HepG2 (cell line): ENCODE measurements around the gene HEPHL1. TPM values are rescaled to one million over a fixed set of nuclear protein-coding genes. Genes with fewer than 3 reads are reported as not detected.

Experiments
- ATF7-NPFF ChIP-seq: sonication (generic); formaldehyde crosslinking; IDR thresholded peaks from 2 replicates; pipeline ENCODE4 v1.8.1; 2023; ENCODE audit warnings: mild to moderate bottlenecking, low read depth, missing genetic modification reagents, moderate library complexity
- CBX5 ChIP-seq: sonication (generic); formaldehyde crosslinking; IDR thresholded peaks from 2 replicates; pipeline ENCODE4 v1.4.0; 2020; ENCODE audit warnings: missing genetic modification reagents, borderline replicate concordance
- CHD2 ChIP-seq: IDR thresholded peaks from 2 replicates; pipeline ENCODE4 v1.6.1; 2011; ENCODE audit warnings: low read depth, low read length, improper control_type of control experiment
- ESRRA ChIP-seq: sonication (generic); formaldehyde crosslinking; IDR thresholded peaks from 2 replicates; pipeline ENCODE4 v1.5.1; 2020; ENCODE audit warnings: mild to moderate bottlenecking, low read depth, missing genetic modification reagents
- MED13 ChIP-seq: sonication (generic); formaldehyde crosslinking; IDR thresholded peaks from 2 replicates; pipeline ENCODE4 v1.5.0; 2020; ENCODE audit warnings: missing genetic modification reagents
- TP53 ChIP-seq: sonication (generic); formaldehyde crosslinking; conservative IDR thresholded peaks from 2 replicates; pipeline ENCODE4 v1.4.0; 2020; ENCODE audit warnings: missing genetic modification reagents
- ZNF256 ChIP-seq: sonication (generic); formaldehyde crosslinking; conservative IDR thresholded peaks from 2 replicates; pipeline ENCODE4 v1.4.0; 2020; ENCODE audit warnings: missing genetic modification reagents
- ZNF496 ChIP-seq: sonication (generic); formaldehyde crosslinking; IDR thresholded peaks from 2 replicates; pipeline ENCODE4 v1.8.1; 2023; ENCODE audit warnings: mild to moderate bottlenecking, moderate library complexity, missing genetic modification reagents; ENCODE audit not compliant: insufficient replicate concordance
- ZNF775 ChIP-seq: sonication (generic); formaldehyde crosslinking; IDR thresholded peaks from 2 replicates; pipeline ENCODE4 v1.4.0; 2020; ENCODE audit warnings: missing genetic modification reagents, mild to moderate bottlenecking, moderate library complexity, borderline replicate concordance
- polyA plus RNA-seq, 8 experiments: library from polyadenylated mRNA; depleted of rRNA in 3 of 8; stranded (reverse) in 7 of 8; unstranded in 1 of 8; fragments of >200 nt; fragmentation: Illumina TruSeq in 4 of 8; extraction: Trizol in 4 of 8; gene quantifications; 2 replicates each; pipeline versions ENCODE4 v1.2.1 to v1.2.3, GENCODE V29; 2011 to 2016; ENCODE audit warnings: low read depth in 4 of 8, missing spikeins in 1 of 8, mixed read lengths in 1 of 8; ENCODE audit not compliant: insufficient read depth in 1 of 8
- total RNA-seq, 5 experiments: library from RNA; depleted of rRNA; stranded (reverse); fragments of >200 nt; fragmentation: Illumina TruSeq; extraction: Trizol; gene quantifications; 2 replicates each; pipeline ENCODE4 v1.2.3, GENCODE V29; 2016; ENCODE audit warnings: low read depth in 1 of 5
- TF ChIP-seq, protein P1 (sequence below): IDR thresholded peaks from 2 replicates; pipeline ENCODE4 v1.6.1; 2012; ENCODE audit warnings: low read depth, low read length, improper control_type of control experiment
- TF ChIP-seq, protein P2 (sequence below): sonication (generic); formaldehyde crosslinking; conservative IDR thresholded peaks from 2 replicates; pipeline ENCODE4 v1.8.0; 2022; ENCODE audit warnings: low read depth, missing genetic modification reagents
- TF ChIP-seq, protein P3 (sequence below): sonication (generic); formaldehyde crosslinking; IDR thresholded peaks from 2 replicates; pipeline ENCODE4 v1.4.0; 2020; ENCODE audit warnings: missing genetic modification reagents
- TF ChIP-seq, protein P4 (sequence below): IDR thresholded peaks from 2 replicates; pipeline ENCODE4 v1.6.1; 2016; ENCODE audit warnings: missing compliant biosample characterization, missing genetic modification reagents, borderline replicate concordance
- TF ChIP-seq, protein P5 (sequence below): sonication (generic); formaldehyde crosslinking; IDR thresholded peaks from 2 replicates; pipeline ENCODE4 v1.5.1; 2020; ENCODE audit warnings: missing genetic modification reagents, mild to moderate bottlenecking, borderline replicate concordance
- TF ChIP-seq, protein P6 (sequence below): sonication (generic); formaldehyde crosslinking; IDR thresholded peaks from 2 replicates; pipeline ENCODE4 v1.4.0; 2020; ENCODE audit warnings: mild to moderate bottlenecking, missing genetic modification reagents

Gene HEPHL1
- total and polyA plus RNA-seq, 2 of the 13 experiments (the other 11 are each of a cell fraction or from before 2014, with no cell fraction given): 0.04 to 0.05 TPM

DNA sequence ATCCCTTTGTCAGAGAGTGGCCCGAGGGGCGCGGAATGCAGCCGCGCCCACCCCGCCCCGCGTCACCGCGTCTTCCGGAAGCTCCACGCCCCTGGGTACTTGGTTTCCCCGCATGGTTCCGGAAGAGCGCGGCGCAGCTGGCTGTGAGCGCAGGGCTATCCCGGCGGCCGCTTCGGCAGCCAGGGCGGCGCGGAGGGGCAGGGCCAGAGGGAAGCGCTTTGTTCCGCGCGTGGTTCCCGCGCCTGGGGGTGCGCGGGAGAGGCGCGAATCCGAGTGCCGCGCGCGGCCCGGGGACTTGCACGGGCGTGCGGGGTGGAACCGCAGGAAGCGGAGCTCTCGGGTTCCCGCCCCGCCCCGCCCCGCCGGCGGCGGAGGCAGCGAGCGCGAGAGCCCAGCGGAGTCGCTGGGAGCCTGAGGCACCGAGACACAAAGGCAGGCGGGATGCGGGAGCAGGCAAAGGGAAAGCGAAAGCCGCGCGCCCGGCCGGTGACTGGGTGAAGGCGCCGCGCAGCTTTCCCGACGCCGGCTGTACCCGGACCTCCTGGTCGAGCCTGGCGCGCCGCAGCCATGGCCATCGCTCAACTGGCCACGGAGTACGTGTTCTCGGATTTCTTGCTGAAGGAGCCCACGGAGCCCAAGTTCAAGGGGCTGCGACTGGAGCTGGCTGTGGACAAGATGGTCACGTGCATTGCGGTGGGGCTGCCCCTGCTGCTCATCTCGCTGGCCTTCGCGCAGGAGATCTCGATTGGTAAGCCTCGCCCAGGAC lies 107.8 kb downstream of the HEPHL1 start, which contains the start of gene PANX1 (continued):
- TF ChIP-seq, protein P1, sequence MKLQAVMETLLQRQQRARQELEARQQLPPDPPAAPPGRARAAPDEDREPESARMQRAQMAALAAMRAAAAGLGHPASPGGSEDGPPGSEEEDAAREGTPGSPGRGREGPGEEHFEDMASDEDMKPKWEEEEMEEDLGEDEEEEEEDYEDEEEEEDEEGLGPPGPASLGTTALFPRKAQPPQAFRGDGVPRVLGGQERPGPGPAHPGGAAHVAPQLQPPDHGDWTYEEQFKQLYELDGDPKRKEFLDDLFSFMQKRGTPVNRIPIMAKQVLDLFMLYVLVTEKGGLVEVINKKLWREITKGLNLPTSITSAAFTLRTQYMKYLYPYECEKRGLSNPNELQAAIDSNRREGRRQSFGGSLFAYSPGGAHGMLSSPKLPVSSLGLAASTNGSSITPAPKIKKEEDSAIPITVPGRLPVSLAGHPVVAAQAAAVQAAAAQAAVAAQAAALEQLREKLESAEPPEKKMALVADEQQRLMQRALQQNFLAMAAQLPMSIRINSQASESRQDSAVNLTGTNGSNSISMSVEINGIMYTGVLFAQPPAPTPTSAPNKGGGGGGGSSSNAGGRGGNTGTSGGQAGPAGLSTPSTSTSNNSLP: no peak
- TF ChIP-seq CHD2 (peak; percentile 71; the same call in 1 of the 2 replicates), TP53 (CRISPR knock-in tag) (no peak), ESRRA (CRISPR knock-in tag) (peak; percentile 19; the same call in 1 of the 2 replicates), ZNF775 (no peak; the same call in 1 of the 2 replicates), ZNF496 (CRISPR knock-in tag) (no peak), ZNF256 (CRISPR knock-in tag) (peak; percentile 56; the same call in 1 of the 2 replicates), CBX5 (CRISPR knock-in tag) (no peak; the same call in 1 of the 2 replicates), MED13 (peak; percentile 87), ATF7-NPFF (CRISPR knock-in tag) (no peak; the same call in 1 of the 2 replicates)
- TF ChIP-seq, protein P2, sequence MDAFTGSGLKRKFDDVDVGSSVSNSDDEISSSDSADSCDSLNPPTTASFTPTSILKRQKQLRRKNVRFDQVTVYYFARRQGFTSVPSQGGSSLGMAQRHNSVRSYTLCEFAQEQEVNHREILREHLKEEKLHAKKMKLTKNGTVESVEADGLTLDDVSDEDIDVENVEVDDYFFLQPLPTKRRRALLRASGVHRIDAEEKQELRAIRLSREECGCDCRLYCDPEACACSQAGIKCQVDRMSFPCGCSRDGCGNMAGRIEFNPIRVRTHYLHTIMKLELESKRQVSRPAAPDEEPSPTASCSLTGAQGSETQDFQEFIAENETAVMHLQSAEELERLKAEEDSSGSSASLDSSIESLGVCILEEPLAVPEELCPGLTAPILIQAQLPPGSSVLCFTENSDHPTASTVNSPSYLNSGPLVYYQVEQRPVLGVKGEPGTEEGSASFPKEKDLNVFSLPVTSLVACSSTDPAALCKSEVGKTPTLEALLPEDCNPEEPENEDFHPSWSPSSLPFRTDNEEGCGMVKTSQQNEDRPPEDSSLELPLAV (CRISPR knock-in tag): peak; percentile 58; the same call in 1 of the 2 replicates
- TF ChIP-seq, protein P3, sequence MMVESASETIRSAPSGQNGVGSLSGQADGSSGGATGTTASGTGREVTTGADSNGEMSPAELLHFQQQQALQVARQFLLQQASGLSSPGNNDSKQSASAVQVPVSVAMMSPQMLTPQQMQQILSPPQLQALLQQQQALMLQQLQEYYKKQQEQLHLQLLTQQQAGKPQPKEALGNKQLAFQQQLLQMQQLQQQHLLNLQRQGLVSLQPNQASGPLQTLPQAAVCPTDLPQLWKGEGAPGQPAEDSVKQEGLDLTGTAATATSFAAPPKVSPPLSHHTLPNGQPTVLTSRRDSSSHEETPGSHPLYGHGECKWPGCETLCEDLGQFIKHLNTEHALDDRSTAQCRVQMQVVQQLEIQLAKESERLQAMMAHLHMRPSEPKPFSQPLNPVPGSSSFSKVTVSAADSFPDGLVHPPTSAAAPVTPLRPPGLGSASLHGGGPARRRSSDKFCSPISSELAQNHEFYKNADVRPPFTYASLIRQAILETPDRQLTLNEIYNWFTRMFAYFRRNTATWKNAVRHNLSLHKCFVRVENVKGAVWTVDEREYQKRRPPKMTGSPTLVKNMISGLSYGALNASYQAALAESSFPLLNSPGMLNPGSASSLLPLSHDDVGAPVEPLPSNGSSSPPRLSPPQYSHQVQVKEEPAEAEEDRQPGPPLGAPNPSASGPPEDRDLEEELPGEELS (CRISPR knock-in tag): peak; percentile 35; the same call in 1 of the 2 replicates
- TF ChIP-seq, protein P4, sequence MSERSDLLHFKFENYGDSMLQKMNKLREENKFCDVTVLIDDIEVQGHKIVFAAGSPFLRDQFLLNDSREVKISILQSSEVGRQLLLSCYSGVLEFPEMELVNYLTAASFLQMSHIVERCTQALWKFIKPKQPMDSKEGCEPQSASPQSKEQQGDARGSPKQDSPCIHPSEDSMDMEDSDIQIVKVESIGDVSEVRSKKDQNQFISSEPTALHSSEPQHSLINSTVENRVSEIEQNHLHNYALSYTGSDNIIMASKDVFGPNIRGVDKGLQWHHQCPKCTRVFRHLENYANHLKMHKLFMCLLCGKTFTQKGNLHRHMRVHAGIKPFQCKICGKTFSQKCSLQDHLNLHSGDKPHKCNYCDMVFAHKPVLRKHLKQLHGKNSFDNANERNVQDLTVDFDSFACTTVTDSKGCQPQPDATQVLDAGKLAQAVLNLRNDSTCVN (CRISPR knock-in tag): no peak
- TF ChIP-seq, protein P5, sequence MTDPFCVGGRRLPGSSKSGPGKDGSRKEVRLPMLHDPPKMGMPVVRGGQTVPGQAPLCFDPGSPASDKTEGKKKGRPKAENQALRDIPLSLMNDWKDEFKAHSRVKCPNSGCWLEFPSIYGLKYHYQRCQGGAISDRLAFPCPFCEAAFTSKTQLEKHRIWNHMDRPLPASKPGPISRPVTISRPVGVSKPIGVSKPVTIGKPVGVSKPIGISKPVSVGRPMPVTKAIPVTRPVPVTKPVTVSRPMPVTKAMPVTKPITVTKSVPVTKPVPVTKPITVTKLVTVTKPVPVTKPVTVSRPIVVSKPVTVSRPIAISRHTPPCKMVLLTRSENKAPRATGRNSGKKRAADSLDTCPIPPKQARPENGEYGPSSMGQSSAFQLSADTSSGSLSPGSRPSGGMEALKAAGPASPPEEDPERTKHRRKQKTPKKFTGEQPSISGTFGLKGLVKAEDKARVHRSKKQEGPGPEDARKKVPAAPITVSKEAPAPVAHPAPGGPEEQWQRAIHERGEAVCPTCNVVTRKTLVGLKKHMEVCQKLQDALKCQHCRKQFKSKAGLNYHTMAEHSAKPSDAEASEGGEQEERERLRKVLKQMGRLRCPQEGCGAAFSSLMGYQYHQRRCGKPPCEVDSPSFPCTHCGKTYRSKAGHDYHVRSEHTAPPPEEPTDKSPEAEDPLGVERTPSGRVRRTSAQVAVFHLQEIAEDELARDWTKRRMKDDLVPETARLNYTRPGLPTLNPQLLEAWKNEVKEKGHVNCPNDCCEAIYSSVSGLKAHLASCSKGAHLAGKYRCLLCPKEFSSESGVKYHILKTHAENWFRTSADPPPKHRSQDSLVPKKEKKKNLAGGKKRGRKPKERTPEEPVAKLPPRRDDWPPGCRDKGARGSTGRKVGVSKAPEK (CRISPR knock-in tag): no peak
- TF ChIP-seq, protein P6, sequence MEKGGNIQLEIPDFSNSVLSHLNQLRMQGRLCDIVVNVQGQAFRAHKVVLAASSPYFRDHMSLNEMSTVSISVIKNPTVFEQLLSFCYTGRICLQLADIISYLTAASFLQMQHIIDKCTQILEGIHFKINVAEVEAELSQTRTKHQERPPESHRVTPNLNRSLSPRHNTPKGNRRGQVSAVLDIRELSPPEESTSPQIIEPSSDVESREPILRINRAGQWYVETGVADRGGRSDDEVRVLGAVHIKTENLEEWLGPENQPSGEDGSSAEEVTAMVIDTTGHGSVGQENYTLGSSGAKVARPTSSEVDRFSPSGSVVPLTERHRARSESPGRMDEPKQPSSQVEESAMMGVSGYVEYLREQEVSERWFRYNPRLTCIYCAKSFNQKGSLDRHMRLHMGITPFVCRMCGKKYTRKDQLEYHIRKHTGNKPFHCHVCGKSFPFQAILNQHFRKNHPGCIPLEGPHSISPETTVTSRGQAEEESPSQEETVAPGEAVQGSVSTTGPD (CRISPR knock-in tag): no peak
